ENCODE measurements around the gene MYO16.

MYO16 gene

GRCh38 chr13:108921238-108921637 is 291.8 kb downstream of the MYO16 start:
- 0 out of 2 replicates have a peak, but pooled peaks cover under 1% of the 10 kb centered on the region for H3K4me1 ChIP-seq
- no peak overlapping the region for H3K4me2 ChIP-seq
- no peak for TF ChIP-seq Cebpa-rat (IDR thresholded peaks at IDR 0.05)
- no peaks in the 10 kb centered on the region for H3K27me3 ChIP-seq
- H3K4me3 ChIP-seq, result no peak overlapping the region
- no peaks in the 10 kb centered on the region for H4K20me1 ChIP-seq
- no peak overlapping the region for H3K27ac ChIP-seq
- no peak overlapping the region for H3K9ac ChIP-seq
- H3K9me3 ChIP-seq, result no peaks in the 10 kb centered on the region
- no peaks in the 10 kb centered on the region for H3K36me3 ChIP-seq

GRCh38 chr13:108922108-108922507 is 292.7 kb downstream of the MYO16 start:
- Histone ChIP-seq H3K27ac (no peak overlapping the region), H3K4me1 (no peaks in the 10 kb centered on the region), H3K36me3 (no peaks in the 10 kb centered on the region), H3K4me2 (no peak overlapping the region), H3K9me3 (no peaks in the 10 kb centered on the region), H4K20me1 (no peaks in the 10 kb centered on the region), H3K4me3 (no peak overlapping the region), H3K27me3 (no peaks in the 10 kb centered on the region), H3K9ac (no peak overlapping the region)
- no peak for TF ChIP-seq Cebpa-rat (IDR thresholded peaks at IDR 0.05)

GRCh38 chr13:108923386-108924047 is 294.1 kb downstream of the MYO16 start:
- Histone ChIP-seq H3K4me3 (no peak overlapping the region), H3K4me2 (no peak overlapping the region), H3K36me3 (no peaks in the 10 kb centered on the region), H3K4me1 (no peaks in the 10 kb centered on the region), H4K20me1 (no peaks in the 10 kb centered on the region), H3K9me3 (no peaks in the 10 kb centered on the region), H3K9ac (no peak overlapping the region), H3K27me3 (no peaks in the 10 kb centered on the region), H3K27ac (no peak overlapping the region)
- no peak for TF ChIP-seq Cebpa-rat (IDR thresholded peaks at IDR 0.05)

GRCh38 chr13:108924134-108924533 is 294.7 kb downstream of the MYO16 start:
- Histone ChIP-seq H3K9ac (no peak overlapping the region), H3K27me3 (no peaks in the 10 kb centered on the region), H3K4me2 (no peak overlapping the region), H4K20me1 (no peaks in the 10 kb centered on the region), H3K4me1 (no peaks in the 10 kb centered on the region), H3K27ac (no peak overlapping the region), H3K36me3 (no peaks in the 10 kb centered on the region), H3K9me3 (no peaks in the 10 kb centered on the region), H3K4me3 (no peak overlapping the region)
- TF ChIP-seq Cebpa-rat (IDR thresholded peaks at IDR 0.05), result no peak

- H4K20me1 ChIP-seq, result no peaks in the 10 kb centered on the region
- no peaks in the 10 kb centered on the region for H3K27me3 ChIP-seq
- no peak overlapping the region for H3K4me3 ChIP-seq
- TF ChIP-seq Cebpa-rat (IDR thresholded peaks at IDR 0.05), result no peak
- no peak overlapping the region for H3K9ac ChIP-seq
- H3K36me3 ChIP-seq, result no peaks in the 10 kb centered on the region
- H3K27ac ChIP-seq, result no peak overlapping the region
- H3K4me1 ChIP-seq, result no peaks in the 10 kb centered on the region
- H3K9me3 ChIP-seq, result no peaks in the 10 kb centered on the region
- no peak overlapping the region for H3K4me2 ChIP-seq
Measured at GRCh38 chr13:108924541-108924940, 295.1 kb downstream of the MYO16 start.

- Histone ChIP-seq H3K9ac (no peak overlapping the region), H4K20me1 (no peaks in the 10 kb centered on the region), H3K9me3 (no peaks in the 10 kb centered on the region), H3K4me3 (no peak overlapping the region), H3K36me3 (no peaks in the 10 kb centered on the region), H3K27ac (no peak overlapping the region), H3K4me1 (no peaks in the 10 kb centered on the region), H3K27me3 (no peaks in the 10 kb centered on the region), H3K4me2 (no peak overlapping the region)
- no peak for TF ChIP-seq Cebpa-rat (IDR thresholded peaks at IDR 0.05)
Measured at GRCh38 chr13:108925070-108925469, 295.7 kb downstream of the MYO16 start.

GRCh38 chr13:108926862-108927261 is 297.5 kb downstream of the MYO16 start:
- no peak overlapping the region for H3K4me3 ChIP-seq
- no peaks in the 10 kb centered on the region for H3K27me3 ChIP-seq
- H4K20me1 ChIP-seq, result no peaks in the 10 kb centered on the region
- TF ChIP-seq Cebpa-rat (IDR thresholded peaks at IDR 0.05), result no peak
- no peak overlapping the region for H3K9ac ChIP-seq
- no peak overlapping the region for H3K27ac ChIP-seq
- no peak overlapping the region for H3K4me2 ChIP-seq
- H3K36me3 ChIP-seq, result no peaks in the 10 kb centered on the region
- H3K4me1 ChIP-seq, result no peaks in the 10 kb centered on the region
- no peaks in the 10 kb centered on the region for H3K9me3 ChIP-seq

- no peaks in the 10 kb centered on the region for H3K36me3 ChIP-seq
- no peak overlapping the region for H3K4me3 ChIP-seq
- H3K9me3 ChIP-seq, result no peaks in the 10 kb centered on the region
- no peak for TF ChIP-seq Cebpa-rat (IDR thresholded peaks at IDR 0.05)
- H3K9ac ChIP-seq, result no peak overlapping the region
- H3K4me1 ChIP-seq, result no peaks in the 10 kb centered on the region
- no peak overlapping the region for H3K27ac ChIP-seq
- no peaks in the 10 kb centered on the region for H4K20me1 ChIP-seq
- no peak overlapping the region for H3K4me2 ChIP-seq
- H3K27me3 ChIP-seq, result no peaks in the 10 kb centered on the region
Measured at GRCh38 chr13:108927615-108928014, 298.2 kb downstream of the MYO16 start.

- Histone ChIP-seq H3K4me3 (no peak overlapping the region), H3K36me3 (no peaks in the 10 kb centered on the region), H3K4me2 (no peak overlapping the region)
Measured at GRCh38 chr13:108929532-108930206, 300.3 kb downstream of the MYO16 start.

GRCh38 chr13:108932196-108932595 is 302.8 kb downstream of the MYO16 start:
- Histone ChIP-seq H3K4me3 (no peak overlapping the region), H3K27me3 (no peaks in the 10 kb centered on the region), H3K9ac (no peak overlapping the region), H4K20me1 (no peaks in the 10 kb centered on the region), H3K27ac (no peak overlapping the region), H3K4me2 (no peak overlapping the region), H3K4me1 (no peaks in the 10 kb centered on the region), H3K9me3 (no peaks in the 10 kb centered on the region), H3K36me3 (no peaks in the 10 kb centered on the region)
- no peak for TF ChIP-seq Cebpa-rat (IDR thresholded peaks at IDR 0.05)

More at GRCh38 chr13:108929532-108930206, 300.3 kb downstream of the MYO16 start:
- Histone ChIP-seq H3K4me1 (no peaks in the 10 kb centered on the region), H3K9ac (no peak overlapping the region), H3K27ac (no peak overlapping the region), H3K27me3 (no peaks in the 10 kb centered on the region), H3K9me3 (no peaks in the 10 kb centered on the region), H4K20me1 (no peaks in the 10 kb centered on the region)
- no peak for TF ChIP-seq Cebpa-rat (IDR thresholded peaks at IDR 0.05)
